K562 (cell line): ENCODE results near the gene DPH6. TPM values are rescaled to one million over a fixed set of nuclear protein-coding genes. Genes with fewer than 3 reads are reported as not detected.

Experiments
- BACH1 ChIP-seq: fragments of 200-800 bp; sonication (Bioruptor generic); IDR thresholded peaks from 2 replicates; pipeline ENCODE4 v1.6.1; 2016; ENCODE audit warnings: missing genetic modification characterization, missing compliant biosample characterization
- CEBPB ChIP-seq: fragments of 450-650 bp; IDR thresholded peaks from 2 replicates; pipeline ENCODE4 v1.6.1; 2016; ENCODE audit warnings: missing genetic modification characterization, missing compliant biosample characterization
- CHCHD3 ChIP-seq: fragments of 250-450 bp; sonication (Bioruptor Pico); IDR thresholded peaks from 2 replicates; pipeline ENCODE4 v2.1.2; 2022; ENCODE audit warnings: mild to moderate bottlenecking
- DMBX1 ChIP-seq: fragments of 250-450 bp; sonication (Bioruptor Pico); IDR thresholded peaks from 2 replicates; pipeline ENCODE4 v1.8.0; 2022; ENCODE audit warnings: inconsistent platforms, mild to moderate bottlenecking, moderate library complexity, borderline replicate concordance
- EP400 ChIP-seq: fragments of 450-650 bp; IDR thresholded peaks from 2 replicates; pipeline ENCODE4 v1.6.1; 2017; ENCODE audit warnings: antibody characterized with exemption, mild to moderate bottlenecking, moderate library complexity
- ETV6 ChIP-seq, 3 experiments: fragments of 150-350 bp in 1 of 3; sonication (generic) in 1 of 3; formaldehyde crosslinking in 1 of 3; IDR thresholded peaks; 2 replicates each; pipeline versions ENCODE4 v1.6.1 to v1.8.0; 2014 to 2022; ENCODE audit warnings: borderline replicate concordance in 2 of 3, low read depth in 2 of 3, antibody characterized with exemption in 1 of 3, low read length in 1 of 3, mild to moderate bottlenecking in 1 of 3, missing genetic modification reagents in 1 of 3
- MED1 ChIP-seq: sonication (generic); formaldehyde crosslinking; IDR thresholded peaks from 2 replicates; pipeline ENCODE4 v1.8.1; 2023; ENCODE audit warnings: missing genetic modification reagents, borderline replicate concordance
- NCOA2 ChIP-seq, 2 experiments: fragments of 450-650 bp; IDR thresholded peaks; 2 replicates each; pipeline ENCODE4 v1.6.1; 2018; ENCODE audit warnings: mild to moderate bottlenecking in 2 of 2, moderate library complexity in 1 of 2; ENCODE audit not compliant: partially characterized antibody in 2 of 2
- NR4A1 ChIP-seq, 2 experiments: fragments of 250-450 bp in 1 of 2; fragments of 450-650 bp in 1 of 2; sonication (Bioruptor Pico) in 1 of 2; IDR thresholded peaks; 2 replicates each; pipeline versions ENCODE4 v1.4.0 to v1.6.1; 2016 to 2020; ENCODE audit warnings: mild to moderate bottlenecking in 2 of 2, missing compliant biosample characterization in 1 of 2, missing genetic modification characterization in 1 of 2, moderate library complexity in 1 of 2
- SMAD4 ChIP-seq: fragments of 250-450 bp; sonication (Bioruptor Pico); conservative IDR thresholded peaks from 2 replicates; pipeline ENCODE4 v1.8.0; 2021; ENCODE audit warnings: inconsistent platforms, mild to moderate bottlenecking, moderate library complexity
- ZFP1 ChIP-seq: fragments of 450-650 bp; formaldehyde crosslinking; IDR thresholded peaks from 2 replicates; pipeline ENCODE4 v1.4.0; 2020; ENCODE audit warnings: mild to moderate bottlenecking, mixed read lengths
- ZNF316 ChIP-seq: fragments of 450-650 bp; IDR thresholded peaks from 2 replicates; pipeline ENCODE4 v1.6.1; 2016
- ZNF431 ChIP-seq: sonication (generic); formaldehyde crosslinking; IDR thresholded peaks from 2 replicates; pipeline ENCODE4 v1.8.0; 2022; ENCODE audit warnings: mild to moderate bottlenecking, missing genetic modification reagents
- ZNF644 ChIP-seq: fragments of 200-800 bp; sonication (Bioruptor generic); IDR thresholded peaks from 2 replicates; pipeline ENCODE4 v1.6.1; 2016; ENCODE audit warnings: low read depth, missing genetic modification characterization, missing compliant biosample characterization
- ZSCAN29 ChIP-seq: fragments of 450-650 bp; IDR thresholded peaks from 2 replicates; pipeline ENCODE4 v1.6.1; 2017
- polyA plus RNA-seq, 8 experiments: library from polyadenylated mRNA; depleted of rRNA in 4 of 8; stranded (reverse) in 5 of 8; unstranded in 3 of 8; fragments of >200 nt; fragmentation: Nextera tagmentation in 2 of 8; fragmentation: Illumina TruSeq in 1 of 8; extraction: Ambion mirVana in 2 of 8; extraction: Trizol in 1 of 8; gene quantifications; 2 replicates each; pipeline versions ENCODE4 v1.2.1 to v1.2.3, GENCODE V29; 2011 to 2014; ENCODE audit warnings: inconsistent platforms in 1 of 8, missing spikeins in 1 of 8
- total RNA-seq, 7 experiments: library from RNA; depleted of rRNA in 6 of 7; stranded (reverse); fragments of >200 nt in 6 of 7; fragmentation: Illumina TruSeq in 2 of 7; extraction: Trizol in 2 of 7; gene quantifications; 2 replicates each; pipeline versions ENCODE4 v1.2.1 to v1.2.3, GENCODE V29; 2011 to 2021; ENCODE audit warnings: low replicate concordance in 1 of 7
- TF ChIP-seq, protein P1 (sequence below): sonication (generic); formaldehyde crosslinking; IDR thresholded peaks from 2 replicates; pipeline ENCODE4 v1.8.1; 2023; ENCODE audit warnings: mild to moderate bottlenecking, missing genetic modification reagents, moderate library complexity
- TF ChIP-seq, protein P2 (sequence below): sonication (generic); formaldehyde crosslinking; IDR thresholded peaks from 2 replicates; pipeline ENCODE4 v1.8.0; 2022; ENCODE audit warnings: mild to moderate bottlenecking, missing genetic modification reagents
- TF ChIP-seq, protein P3 (sequence below): fragments of 200-800 bp; sonication (Bioruptor generic); IDR thresholded peaks from 2 replicates; pipeline ENCODE4 v1.6.1; 2016; ENCODE audit warnings: missing genetic modification characterization, missing compliant biosample characterization
- TF ChIP-seq, protein P4 (sequence below): fragments of 450-650 bp; formaldehyde crosslinking; IDR thresholded peaks from 2 replicates; pipeline ENCODE4 v1.4.0; 2020; ENCODE audit warnings: mild to moderate bottlenecking, moderate library complexity

Gene DPH6
- total and polyA plus RNA-seq, 9 of the 15 experiments (the other 6 are each of a cell fraction or from before 2014, with no cell fraction given): 10.1 to 69.1 (median 18.8) TPM

DNA sequence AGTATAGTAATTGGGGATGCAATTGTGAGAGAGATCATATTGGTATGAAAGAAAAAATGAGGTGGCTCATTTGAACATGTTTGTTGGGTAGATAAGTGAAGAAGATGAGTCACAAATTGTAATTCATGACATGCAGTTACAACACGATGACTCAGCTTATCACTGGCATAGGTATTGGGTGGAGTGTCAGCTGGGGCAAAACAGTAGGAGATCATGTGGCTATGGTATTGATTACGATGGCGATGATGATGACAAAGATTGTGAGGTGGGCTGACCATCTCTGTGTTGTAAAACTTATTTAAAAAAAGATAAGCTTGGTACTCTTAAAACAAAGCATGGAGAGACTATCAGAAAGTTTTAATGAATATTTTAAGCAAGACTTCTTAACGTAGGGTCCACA, 11.6 kb upstream of the DPH6 start (continued):
- peak; percentile 44; the same call in 1 of the 2 replicates for TF ChIP-seq ZNF644 (tag)
- TF ChIP-seq BACH1 (tag): peak; percentile 98
- TF ChIP-seq EP400: peak; percentile 73; the same call in 1 of the 2 replicates
- TF ChIP-seq MED1: no peak
- TF ChIP-seq ZNF316: peak; percentile 100
- no peak for TF ChIP-seq ZFP1 (CRISPR knock-in tag)
- TF ChIP-seq, protein P1, sequence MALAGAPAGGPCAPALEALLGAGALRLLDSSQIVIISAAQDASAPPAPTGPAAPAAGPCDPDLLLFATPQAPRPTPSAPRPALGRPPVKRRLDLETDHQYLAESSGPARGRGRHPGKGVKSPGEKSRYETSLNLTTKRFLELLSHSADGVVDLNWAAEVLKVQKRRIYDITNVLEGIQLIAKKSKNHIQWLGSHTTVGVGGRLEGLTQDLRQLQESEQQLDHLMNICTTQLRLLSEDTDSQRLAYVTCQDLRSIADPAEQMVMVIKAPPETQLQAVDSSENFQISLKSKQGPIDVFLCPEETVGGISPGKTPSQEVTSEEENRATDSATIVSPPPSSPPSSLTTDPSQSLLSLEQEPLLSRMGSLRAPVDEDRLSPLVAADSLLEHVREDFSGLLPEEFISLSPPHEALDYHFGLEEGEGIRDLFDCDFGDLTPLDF: no peak
- TF ChIP-seq, protein P2, sequence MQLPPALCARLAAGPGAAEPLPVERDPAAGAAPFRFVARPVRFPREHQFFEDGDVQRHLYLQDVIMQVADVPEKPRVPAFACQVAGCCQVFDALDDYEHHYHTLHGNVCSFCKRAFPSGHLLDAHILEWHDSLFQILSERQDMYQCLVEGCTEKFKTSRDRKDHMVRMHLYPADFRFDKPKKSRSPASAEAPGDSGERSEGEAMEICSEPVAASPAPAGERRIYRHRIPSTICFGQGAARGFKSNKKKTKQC (CRISPR knock-in tag): no peak
- no peak for TF ChIP-seq ETV6 (IDR thresholded peaks at IDR 0.05; ENCODE audit: borderline replicate concordance in 1 of 2, low read depth in 2 of 2, low read length in 1 of 2)
- TF ChIP-seq ETV6 (CRISPR knock-in tag; IDR thresholded peaks at IDR 0.05; ENCODE audit: borderline replicate concordance): no peak
- TF ChIP-seq ZNF431: no peak
- TF ChIP-seq, protein P3, sequence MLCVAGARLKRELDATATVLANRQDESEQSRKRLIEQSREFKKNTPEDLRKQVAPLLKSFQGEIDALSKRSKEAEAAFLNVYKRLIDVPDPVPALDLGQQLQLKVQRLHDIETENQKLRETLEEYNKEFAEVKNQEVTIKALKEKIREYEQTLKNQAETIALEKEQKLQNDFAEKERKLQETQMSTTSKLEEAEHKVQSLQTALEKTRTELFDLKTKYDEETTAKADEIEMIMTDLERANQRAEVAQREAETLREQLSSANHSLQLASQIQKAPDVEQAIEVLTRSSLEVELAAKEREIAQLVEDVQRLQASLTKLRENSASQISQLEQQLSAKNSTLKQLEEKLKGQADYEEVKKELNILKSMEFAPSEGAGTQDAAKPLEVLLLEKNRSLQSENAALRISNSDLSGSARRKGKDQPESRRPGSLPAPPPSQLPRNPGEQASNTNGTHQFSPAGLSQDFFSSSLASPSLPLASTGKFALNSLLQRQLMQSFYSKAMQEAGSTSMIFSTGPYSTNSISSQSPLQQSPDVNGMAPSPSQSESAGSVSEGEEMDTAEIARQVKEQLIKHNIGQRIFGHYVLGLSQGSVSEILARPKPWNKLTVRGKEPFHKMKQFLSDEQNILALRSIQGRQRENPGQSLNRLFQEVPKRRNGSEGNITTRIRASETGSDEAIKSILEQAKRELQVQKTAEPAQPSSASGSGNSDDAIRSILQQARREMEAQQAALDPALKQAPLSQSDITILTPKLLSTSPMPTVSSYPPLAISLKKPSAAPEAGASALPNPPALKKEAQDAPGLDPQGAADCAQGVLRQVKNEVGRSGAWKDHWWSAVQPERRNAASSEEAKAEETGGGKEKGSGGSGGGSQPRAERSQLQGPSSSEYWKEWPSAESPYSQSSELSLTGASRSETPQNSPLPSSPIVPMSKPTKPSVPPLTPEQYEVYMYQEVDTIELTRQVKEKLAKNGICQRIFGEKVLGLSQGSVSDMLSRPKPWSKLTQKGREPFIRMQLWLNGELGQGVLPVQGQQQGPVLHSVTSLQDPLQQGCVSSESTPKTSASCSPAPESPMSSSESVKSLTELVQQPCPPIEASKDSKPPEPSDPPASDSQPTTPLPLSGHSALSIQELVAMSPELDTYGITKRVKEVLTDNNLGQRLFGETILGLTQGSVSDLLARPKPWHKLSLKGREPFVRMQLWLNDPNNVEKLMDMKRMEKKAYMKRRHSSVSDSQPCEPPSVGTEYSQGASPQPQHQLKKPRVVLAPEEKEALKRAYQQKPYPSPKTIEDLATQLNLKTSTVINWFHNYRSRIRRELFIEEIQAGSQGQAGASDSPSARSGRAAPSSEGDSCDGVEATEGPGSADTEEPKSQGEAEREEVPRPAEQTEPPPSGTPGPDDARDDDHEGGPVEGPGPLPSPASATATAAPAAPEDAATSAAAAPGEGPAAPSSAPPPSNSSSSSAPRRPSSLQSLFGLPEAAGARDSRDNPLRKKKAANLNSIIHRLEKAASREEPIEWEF: peak; percentile 97
- TF ChIP-seq NCOA2 (IDR thresholded peaks at IDR 0.05; ENCODE audit: partially characterized antibody in 2 of 2): peak; percentile 65 to 80
- no peak for TF ChIP-seq NR4A1 (CRISPR knock-in tag; IDR thresholded peaks at IDR 0.05)
- no peak for TF ChIP-seq NR4A1 (tag; IDR thresholded peaks at IDR 0.05)
- no peak for TF ChIP-seq CHCHD3 (CRISPR knock-in tag)
- no peak for TF ChIP-seq ZSCAN29
- TF ChIP-seq, protein P4, sequence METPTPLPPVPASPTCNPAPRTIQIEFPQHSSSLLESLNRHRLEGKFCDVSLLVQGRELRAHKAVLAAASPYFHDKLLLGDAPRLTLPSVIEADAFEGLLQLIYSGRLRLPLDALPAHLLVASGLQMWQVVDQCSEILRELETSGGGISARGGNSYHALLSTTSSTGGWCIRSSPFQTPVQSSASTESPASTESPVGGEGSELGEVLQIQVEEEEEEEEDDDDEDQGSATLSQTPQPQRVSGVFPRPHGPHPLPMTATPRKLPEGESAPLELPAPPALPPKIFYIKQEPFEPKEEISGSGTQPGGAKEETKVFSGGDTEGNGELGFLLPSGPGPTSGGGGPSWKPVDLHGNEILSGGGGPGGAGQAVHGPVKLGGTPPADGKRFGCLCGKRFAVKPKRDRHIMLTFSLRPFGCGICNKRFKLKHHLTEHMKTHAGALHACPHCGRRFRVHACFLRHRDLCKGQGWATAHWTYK (CRISPR knock-in tag): peak; percentile 39; the same call in 1 of the 2 replicates
- peak; percentile 23; the same call in 1 of the 2 replicates for TF ChIP-seq DMBX1 (CRISPR knock-in tag)
- peak; percentile 88 for TF ChIP-seq CEBPB
- 0 out of 2 replicates have a peak, but pooled peaks have one; percentile 24 for TF ChIP-seq SMAD4 (CRISPR knock-in tag)
